ENCODE results near the gene DGKI.

DNA sequence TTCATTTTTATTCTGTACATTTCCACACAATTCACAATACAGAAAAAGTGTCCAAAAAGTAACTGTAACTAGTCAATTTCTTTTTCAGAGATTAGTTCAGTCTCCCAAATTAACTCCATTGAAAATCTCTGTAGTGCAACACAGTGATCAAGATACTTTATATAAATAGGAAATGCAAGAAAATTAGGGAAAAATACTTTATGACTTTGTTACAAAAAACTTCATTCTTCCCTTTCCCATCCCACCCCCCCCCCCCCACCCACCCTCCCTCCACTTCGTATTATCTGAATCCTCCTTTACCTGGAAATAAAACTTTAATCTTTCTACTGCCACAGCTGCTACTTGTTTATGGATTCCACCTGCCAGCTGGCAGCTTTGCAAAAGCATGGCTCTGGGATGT, 465.7 kb downstream of the DGKI start:
- TF ChIP-seq EZH2 (IDR thresholded peaks at IDR 0.05; ENCODE audit: borderline replicate concordance, low read depth, low read length, poor library complexity, severe bottlenecking): no peak
- TF ChIP-seq, protein P1, sequence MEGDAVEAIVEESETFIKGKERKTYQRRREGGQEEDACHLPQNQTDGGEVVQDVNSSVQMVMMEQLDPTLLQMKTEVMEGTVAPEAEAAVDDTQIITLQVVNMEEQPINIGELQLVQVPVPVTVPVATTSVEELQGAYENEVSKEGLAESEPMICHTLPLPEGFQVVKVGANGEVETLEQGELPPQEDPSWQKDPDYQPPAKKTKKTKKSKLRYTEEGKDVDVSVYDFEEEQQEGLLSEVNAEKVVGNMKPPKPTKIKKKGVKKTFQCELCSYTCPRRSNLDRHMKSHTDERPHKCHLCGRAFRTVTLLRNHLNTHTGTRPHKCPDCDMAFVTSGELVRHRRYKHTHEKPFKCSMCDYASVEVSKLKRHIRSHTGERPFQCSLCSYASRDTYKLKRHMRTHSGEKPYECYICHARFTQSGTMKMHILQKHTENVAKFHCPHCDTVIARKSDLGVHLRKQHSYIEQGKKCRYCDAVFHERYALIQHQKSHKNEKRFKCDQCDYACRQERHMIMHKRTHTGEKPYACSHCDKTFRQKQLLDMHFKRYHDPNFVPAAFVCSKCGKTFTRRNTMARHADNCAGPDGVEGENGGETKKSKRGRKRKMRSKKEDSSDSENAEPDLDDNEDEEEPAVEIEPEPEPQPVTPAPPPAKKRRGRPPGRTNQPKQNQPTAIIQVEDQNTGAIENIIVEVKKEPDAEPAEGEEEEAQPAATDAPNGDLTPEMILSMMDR (conservative IDR thresholded peaks at IDR 0.05; ENCODE audit: low read depth, low read length): no peak
